ENCODE measurements around the gene PTTG2.
A peak's percentile ranks its signal among the peaks of the same experiment; 100 is the strongest.

Gene PTTG2

DNA sequence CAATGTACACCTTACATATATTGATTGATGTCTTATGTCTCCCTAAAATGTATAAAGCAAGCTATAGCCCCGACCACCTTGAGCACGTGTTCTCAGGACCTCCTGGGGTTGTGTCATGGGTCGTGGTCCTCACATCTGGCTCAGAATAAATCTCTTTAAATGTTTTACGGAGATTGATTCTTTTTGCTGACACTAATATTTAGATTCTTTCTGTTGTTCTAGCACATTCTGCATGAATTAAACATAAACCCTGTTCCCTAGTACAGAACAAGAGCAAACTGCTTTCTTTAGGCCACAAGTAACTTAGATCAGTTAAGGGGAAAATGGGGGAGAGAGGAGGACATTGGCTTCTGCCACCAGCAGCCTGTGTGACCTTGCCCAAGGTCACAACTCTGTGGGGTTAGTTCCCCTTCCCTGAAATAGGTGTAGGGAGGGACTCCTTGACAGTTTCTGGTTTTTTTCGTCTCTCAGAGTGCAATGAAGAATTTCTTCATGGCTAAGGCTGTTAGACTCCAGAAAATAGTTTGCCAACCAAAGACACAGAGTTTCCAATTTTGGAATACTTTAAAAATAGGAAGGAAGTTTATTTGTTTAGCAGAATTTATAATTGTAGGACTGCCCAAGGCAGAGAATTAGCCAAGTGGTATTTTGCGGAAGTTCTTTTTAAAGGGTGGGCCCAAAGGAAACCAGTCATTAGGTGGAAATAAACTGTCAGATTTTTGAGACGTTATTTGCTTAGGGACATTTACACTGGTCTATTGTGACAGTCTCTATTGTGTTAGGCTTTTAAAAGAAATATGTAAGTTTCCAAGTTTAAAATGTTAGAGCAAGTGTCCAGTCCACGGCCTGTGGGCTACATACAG is 29.4 kb downstream of the PTTG2 start:
- peak; percentile 77 to 84 for DNase-seq

GRCh38 chr4:37990731-37991245 is 30.6 kb downstream of the PTTG2 start:
- DNase-seq = no peak

DNA sequence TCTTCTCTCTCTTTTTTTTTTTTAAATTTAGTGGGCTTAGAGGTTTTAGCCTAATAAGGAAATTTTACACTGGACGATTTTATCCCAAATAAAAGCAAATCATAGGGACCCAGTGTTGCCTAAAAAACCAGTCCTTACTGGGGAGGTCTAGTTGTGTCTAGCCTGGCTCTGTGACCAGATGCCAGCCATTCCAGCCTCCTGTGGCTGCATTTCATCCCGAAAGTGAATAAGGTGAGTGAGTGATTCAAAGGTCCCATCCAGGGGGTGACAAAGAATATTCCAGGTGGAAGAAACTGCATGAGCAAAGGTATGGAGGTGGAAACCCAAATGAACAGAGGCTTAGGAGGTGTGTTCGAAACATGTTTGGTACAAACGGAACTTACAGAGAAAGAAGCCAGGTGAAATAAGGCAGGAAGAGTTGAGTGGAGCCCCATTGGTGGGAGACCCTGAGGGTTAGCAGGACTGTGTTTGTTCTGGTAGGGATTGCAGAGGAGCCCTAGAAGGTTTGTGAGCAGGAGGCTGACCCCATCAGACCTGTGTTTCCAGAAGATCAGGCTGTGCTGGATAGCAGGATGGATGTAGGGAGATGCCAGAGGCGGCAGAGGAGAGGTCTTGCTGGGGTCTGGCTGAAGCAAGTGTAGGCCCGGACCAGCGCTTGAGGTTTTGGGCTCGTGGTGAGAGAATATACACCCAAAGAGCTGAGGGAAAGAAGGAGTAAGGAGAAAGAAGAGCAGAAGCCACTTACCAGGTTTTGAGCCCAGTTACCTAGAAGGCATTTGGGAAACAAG is 31.6 kb downstream of the PTTG2 start:
- DNase-seq = no peak

GRCh38 chr4:37993806-37994205 is 33.6 kb downstream of the PTTG2 start:
- peak; percentile 64 to 78 for DNase-seq

DNA sequence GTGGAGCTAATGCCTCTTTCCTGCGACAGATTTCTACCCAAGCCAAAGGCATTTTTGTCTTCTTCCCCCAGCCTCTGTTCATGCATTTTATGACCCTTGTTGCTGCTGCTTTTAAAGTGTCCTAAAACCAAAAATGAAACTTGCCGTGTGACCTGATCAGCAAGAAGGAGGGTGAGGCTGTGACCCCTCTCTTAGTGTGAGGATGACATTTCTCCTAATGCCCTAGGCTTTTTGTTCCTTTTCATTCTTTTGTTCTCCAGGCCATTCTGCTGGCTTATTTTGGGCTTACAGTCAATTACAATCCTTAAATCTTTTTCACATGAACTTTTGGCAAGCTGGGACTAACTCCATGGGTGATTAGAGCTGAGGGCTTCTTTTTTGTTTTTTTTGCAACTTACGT is 34.4 kb downstream of the PTTG2 start:
- DNase-seq = no peak

DNA sequence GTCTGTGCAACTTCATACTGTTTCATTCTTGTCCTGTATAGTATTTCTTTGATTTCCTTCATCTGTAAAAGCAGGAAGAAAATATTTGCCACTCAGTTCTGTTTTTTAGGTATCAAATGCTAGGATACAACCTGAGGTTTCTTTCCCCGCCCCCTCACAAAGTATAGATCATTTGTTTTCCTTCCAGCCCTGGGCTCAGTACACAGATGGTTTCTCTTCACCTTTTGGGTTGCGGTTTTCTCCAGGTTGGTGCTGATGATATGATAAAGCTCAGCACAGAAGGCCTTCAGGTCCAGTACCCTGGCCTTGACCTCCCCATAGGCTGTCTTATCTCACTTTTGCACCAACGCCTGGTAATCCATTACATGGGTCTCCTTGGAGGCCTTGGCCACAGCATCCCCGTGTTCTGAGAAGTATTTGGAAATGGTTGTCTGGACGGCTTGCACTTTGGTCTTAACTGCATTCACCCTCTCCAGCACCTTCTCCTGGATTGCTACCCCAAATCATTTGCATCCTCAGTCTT is 35.2 kb downstream of the PTTG2 start:
- no peak for DNase-seq

DNA sequence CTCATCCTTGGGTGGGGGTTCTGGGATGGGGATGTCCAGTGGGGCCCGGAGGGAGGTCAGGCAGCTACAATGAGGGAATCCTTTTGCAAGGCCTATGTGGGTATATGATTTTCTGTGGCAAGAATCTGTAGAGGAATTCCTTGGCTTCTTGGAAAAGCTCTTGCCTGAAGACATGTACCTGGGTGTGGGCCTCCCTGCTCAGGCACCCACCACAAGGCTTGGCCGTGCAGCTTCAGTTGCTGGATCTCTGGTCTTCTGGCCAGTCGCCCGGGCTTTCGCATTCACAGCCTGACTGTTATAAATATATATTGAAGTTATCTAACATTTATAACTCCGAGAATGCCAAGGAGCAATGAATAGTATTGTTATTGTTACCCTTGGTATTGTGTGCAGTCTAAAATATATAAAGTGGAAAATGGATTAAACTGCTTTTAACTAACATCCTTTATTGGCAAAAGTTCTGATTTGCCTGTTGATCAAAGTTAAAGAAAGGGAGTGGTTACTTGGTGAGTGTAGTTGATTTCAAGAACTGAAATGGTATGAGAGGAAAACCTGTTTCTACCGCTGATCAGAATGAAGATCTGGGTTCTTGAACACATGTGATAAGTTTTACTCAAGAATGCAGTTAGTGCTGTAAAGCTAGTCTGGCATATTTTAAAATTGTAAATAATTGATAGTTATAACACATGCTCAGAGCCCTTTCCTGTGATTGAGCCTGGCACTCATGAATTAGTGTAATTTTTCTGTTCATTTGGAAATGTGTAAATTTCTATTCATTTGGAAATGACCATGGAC is 36.0 kb downstream of the PTTG2 start:
- no peak for DNase-seq

DNA sequence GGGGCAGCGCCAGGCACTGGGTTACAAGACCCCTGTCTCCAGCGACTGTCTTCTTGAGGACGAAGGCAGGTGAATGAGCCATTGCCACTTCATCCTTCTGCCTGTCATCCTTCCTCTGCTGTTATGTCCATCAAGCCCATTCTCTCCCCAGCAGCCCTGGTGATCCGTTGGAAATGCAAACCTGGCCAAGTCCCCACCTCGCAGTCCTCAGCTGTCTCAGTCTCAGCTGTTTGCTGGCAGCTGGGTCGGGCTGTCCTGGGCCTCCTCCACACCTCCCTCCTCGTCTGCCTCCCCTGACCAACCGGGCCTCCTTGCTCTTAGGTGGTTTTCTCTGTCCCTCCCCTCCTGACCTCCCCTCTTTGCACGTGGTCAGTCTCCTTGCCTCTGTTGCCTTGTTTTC is 38.0 kb downstream of the PTTG2 start:
- DNase-seq = no peak

GRCh38 chr4:37999000-37999716 is 39.0 kb downstream of the PTTG2 start:
- no peak for DNase-seq

DNA sequence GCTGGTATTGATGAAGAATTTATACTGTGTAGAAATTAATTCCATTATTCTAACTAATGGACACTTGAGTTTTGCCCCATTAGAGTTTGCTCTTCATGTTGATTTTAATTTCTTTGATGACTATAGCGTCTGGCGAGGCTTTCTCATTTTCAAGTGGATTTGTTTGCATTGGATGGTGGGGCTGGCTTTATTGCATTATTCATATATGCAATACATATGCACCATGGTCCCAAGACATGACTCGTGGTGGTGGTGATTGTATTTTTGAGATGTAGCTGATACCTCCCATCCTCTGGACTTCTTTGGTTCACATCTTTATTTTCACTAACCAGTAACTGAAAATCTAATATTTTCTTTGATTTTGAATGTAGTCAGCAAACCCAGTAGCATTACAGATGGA is 39.8 kb downstream of the PTTG2 start:
- no peak for DNase-seq

DNA sequence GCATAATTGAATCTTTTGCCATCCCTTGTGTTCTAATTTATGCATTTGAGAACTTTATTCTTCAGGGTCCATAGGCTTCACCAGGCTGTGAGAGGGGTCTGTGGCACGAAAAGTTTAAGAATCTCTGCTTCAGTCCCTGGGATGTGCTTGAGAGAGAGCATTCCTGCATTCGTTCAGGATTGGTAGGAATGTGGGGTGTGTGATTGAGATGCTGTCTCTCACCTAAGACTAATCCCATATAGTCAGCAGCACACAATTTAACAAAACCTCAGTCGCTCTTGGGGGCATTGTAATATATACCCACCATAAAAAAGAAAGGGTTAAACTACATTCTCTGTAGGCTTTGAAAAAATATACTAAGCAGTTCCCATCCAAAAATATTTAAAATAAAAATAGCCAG is 41.7 kb downstream of the PTTG2 start:
- DNase-seq = no peak

GRCh38 chr4:38002451-38003071 is 42.4 kb downstream of the PTTG2 start:
- no peak for DNase-seq

GRCh38 chr4:38003102-38003501 is 42.9 kb downstream of the PTTG2 start:
- DNase-seq = no peak

- no peak for DNase-seq
These were observed 43.4 kb downstream of the PTTG2 start for GRCh38 chr4:38003628-38004027.

DNA sequence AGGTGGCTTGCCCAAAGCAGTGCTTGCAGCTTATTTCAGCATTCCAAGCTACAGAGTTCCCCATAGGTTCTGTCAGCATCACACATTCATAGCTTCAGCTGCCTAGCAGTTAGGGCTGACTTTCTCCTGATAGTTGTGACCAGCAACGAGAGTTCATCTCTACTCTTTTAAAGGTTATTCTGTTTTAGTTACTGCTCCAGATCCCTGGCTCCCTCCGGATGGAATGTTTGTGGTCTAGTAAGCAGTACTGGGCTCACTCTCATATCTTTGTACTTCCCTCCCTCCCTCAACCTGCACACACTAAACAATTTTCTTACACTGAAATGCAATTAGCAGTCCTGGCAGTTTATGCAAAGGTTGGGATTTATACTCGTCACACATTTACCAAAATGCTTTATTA is 43.9 kb downstream of the PTTG2 start:
- DNase-seq = no peak

- DNase-seq = no peak
These were observed 44.7 kb downstream of the PTTG2 start for GRCh38 chr4:38004887-38005286.

GRCh38 chr4:38005637-38006036 is 45.4 kb downstream of the PTTG2 start:
- DNase-seq = no peak

- no peak for DNase-seq
These were observed 47.4 kb downstream of the PTTG2 start for GRCh38 chr4:38007645-38008044.

DNA sequence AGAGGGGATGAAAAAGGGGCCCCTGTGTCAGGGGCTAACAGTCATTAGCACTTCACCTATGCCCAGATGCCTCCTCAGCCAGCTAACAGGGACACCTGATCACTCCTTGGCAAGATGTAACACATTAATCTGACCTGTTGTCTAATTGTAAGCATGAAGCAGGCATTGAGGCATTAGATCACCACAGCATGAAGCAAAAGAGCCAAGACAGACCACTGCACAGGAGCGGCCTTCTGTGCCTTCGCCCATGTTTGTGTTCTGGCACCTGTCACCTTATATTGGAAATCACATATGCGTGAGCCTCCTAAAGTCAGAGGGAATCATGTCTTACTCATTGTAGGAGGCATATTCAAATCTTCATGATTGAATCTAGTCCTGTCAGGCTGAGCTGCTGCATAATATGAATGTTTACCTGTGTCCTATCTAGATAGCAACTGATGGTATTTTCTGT is 48.4 kb downstream of the PTTG2 start:
- DNase-seq = no peak

GRCh38 chr4:38009421-38009820 is 49.2 kb downstream of the PTTG2 start:
- DNase-seq = no peak

DNA sequence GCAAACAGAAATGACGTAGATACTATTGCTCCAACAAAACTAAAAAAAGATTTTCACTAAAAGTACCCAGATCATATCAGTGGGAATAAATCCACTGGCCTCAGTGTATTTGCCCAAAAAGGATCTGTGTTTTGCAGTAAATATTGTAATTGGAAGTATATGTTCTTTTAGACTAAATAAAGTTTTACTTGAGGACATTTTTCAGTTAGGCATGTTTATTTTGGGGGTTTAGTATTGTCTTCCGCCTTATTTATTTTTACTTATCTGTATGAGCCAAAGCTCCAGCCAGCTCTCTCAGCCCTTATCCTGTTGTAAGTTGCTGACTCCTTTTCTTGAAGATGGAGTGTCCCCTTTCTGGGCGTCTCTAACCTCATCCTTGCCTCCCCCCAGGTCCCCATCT is 49.8 kb downstream of the PTTG2 start:
- no peak for DNase-seq
